Adipose tissue (tissue), 3 donors: ENCODE data around the gene SPTBN2. TPM values are rescaled to one million over a fixed set of nuclear protein-coding genes. Genes with fewer than 3 reads are reported as not detected.
"Not testable (repeated sequence)": the region's sequence is repeated elsewhere in the genome, so short reads cannot be mapped to it uniquely, and the experiment has no call there.

Source experiments
- H3K27ac ChIP-seq: one replicate; pipeline ENCODE4 v1.5.1; 2013; ENCODE audit warnings: low read depth, low read length
- WGBS, 3 donors: extraction: QIAGEN DNeasy Blood & Tissue Kit; methylation state at CpG; one replicate each; pipeline ENCODE4 v1.1.7; 2013; 5-methylcytosine and 5-hydroxymethylcytosine counted together
- polyA plus RNA-seq, 3 donors: library from polyadenylated mRNA; stranded (reverse); fragments of 200-250 nt; gene quantifications; one replicate each; pipeline ENCODE4 v1.2.3, GENCODE V29; 2013
- donor health status: healthy with polysubstance abuse.
- donor health status: Bipolar disorder and iron deficiency.
- donor health status: healthy.

SPTBN2 gene
- polyA plus RNA-seq, 3 donors, result 0.22 to 22.3 (median 1.5) TPM

DNA sequence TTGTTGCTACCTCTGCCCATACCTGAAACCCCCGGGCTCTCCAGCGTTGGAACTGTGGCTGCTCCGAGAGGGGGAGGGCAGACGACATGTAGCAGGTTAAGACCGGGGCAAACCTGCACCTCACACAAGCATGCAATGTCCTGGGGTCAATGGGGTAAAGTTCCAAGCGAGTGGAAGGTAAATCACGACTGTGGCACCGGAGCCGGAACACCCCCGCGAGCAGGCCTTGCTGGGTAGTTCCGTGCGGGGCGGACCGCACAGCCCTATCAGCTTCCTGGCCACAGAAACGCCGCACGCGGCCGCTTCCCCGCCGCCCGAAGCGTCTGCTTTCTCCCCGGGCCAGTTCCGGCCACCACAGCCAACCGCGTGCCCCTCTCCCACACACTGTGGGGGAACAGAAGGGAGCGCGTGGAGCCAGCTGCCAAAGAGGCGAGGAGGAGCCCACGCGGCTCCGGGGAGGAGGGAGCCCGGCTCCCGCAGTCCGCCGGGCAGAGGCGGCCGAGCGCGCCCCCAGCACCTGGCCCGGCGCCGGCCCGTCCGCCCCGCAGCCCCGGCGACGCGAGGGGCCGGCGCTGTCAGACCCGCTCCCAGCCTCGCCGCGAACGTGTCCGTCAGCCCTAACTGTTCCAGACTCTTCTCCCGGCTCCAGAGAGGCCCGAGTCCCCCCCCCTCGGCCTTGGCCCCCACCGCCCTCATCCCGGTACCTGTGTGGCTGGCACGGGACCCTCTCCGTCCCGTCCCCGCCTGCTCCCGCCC is 1.6 kb downstream of the SPTBN2 start:
- WGBS, 3 donors, result 1 to 2% (median 1%) methylated on average over 40 to 70 of the region's 70 CpGs
- no peak overlapping the region for H3K27ac ChIP-seq

DNA sequence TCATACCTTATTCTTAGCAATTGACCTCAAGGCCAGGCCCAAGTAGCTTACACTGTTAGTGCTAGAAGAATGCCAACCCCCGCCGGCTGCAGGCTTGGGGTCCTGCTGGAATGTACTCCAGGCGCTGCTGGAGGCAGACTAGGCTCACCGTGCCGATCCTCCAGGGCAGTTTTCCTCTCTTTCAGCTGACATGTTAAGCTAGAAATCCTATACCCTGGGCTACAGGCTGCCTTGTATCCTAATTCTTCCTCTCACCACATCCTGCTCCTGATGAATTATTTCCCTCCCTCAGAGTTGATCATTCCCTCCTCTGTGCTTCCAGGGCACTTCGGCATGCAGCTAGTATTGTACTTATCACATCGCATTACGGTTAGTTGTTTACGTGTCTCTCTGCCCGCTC is 3.4 kb downstream of the SPTBN2 start:
- no peak overlapping the region for H3K27ac ChIP-seq
- WGBS, 3 donors, result 40 to 64% (median 61%) methylated on average over 10 of the region's 10 CpGs

DNA sequence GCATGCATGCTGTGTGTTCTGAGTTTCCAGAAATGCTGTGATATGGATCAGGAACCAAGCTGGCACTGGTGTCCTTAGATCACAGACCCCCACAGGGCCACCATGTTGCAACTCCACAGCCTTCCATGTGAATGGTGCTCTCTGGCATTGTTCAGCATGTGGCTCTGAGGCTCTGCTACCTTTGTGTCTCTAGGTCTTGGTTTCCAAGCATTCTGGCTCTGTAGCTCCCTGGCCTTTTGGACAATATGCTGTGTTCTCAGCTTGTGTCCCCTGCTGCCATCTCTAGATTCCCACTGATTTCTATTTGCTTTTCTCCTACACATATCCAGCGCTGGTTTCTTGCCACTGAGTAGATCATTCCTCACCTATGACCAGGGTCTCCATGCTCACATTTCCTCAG is 3.9 kb downstream of the SPTBN2 start:
- no peak overlapping the region for H3K27ac ChIP-seq
- 81 to 100% (median 98%) methylated on average over 1 of the region's 1 CpG for WGBS, 3 donors

DNA sequence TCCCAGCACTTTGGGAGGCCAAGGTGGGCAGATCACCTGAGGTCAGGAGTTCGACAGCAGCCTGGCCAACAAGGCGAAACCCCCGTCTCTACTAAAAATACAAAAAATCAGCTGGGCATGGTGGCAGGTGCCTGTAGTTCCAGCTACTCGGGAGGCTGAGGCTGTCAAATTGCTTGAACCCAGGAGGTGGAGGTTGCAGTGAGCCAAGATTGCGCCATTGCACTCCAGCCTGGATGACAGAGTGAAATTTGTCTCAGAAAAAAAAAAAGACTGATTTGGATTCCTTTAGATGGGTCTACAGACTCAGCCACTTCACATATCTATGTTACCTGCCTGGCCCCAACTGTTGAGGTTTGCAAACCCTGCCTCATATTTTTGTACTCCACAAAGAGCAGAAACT is 4.8 kb downstream of the SPTBN2 start:
- not testable (repeated sequence) for H3K27ac ChIP-seq
- 86 to 92% (median 90%) methylated on average over 5 of the region's 5 CpGs for WGBS, 3 donors

DNA sequence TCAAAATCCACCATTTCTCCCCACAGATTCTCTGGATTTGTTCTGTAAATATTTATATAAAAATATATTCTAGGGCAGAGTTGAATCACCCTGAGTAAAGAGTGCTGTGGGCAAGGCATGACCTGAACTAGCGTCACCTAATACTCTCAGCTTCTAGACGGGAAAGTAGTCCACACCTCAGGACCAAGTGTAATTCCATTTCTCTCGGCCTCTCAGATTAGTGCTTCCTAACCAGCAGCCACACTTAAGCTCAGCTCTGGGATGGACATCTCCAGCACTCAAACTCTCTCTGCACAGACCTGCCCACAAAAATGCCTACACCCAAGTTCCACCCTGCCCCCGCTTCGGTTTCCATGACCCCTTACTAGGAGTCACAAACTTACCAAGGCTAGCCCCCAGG is 5.3 kb downstream of the SPTBN2 start:
- no peak overlapping the region for H3K27ac ChIP-seq
- 86 to 95% (median 91%) methylated on average over 5 of the region's 5 CpGs for WGBS, 3 donors

DNA sequence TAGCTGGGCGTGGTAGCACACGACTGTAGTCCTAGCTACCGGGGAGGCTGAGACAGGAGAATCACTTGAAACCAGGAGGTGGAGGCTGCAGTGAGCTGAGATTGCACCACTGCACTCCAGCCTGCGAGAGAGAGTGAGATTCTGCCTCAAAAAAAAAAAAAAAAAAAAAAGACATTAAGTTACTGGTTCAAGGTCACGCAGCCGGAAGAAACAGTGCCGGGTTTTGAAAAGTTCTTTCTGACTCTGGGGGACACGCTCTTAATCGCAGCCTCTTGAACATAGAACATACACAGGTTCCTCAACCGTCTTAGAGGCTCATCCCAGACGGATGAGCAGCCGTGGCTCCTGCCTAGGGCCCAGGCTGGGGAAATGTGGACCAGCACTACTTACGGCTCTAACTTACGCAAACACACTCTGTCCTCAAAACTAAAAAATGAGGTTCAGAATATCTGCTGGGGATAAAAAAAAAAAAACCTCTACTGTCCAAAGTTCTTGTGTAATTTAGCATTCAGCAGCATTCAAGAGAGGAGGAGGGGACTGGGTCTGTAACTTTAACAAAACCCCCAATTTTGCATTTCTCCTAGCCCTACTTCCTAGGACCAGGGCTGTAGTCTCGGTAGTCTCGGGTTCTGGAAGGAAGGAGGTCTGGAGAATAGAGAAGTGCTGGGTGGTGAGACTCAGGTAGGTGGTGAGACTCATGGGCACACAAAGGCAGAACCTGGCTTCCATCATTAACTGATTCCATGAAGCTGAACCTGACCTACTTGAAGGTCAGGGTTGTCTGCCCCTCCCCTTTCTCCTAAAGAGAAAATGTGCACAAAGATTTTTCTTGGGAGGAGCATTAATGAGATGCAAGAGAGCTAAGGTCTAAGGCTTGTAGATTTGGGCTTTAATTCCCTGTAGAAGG is 6.0 kb downstream of the SPTBN2 start:
- no peak overlapping the region for H3K27ac ChIP-seq
- WGBS, 3 donors, result 61 to 90% (median 86%) methylated on average over 16 of the region's 16 CpGs

DNA sequence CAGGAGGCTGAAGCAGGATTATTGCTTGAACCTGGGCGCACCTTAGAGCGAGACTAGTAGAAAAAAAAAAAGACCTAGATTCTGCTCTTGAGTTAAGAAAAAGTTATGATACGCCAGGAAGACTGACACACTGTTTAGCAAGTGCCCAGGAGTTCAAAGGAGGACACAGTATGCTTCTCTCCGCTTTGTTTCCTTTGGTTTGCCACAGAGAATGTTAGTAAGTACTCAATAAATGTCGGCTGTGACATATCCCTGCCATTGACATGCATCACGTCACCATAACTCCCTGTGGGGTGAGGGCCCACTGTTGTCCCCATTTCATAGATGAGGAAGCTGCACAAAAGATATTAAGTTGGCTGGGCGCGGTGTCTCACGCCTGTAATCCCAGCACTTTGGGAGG is 7.1 kb downstream of the SPTBN2 start:
- WGBS, 3 donors, result 93 to 97% (median 95%) methylated on average over 9 of the region's 9 CpGs
- H3K27ac ChIP-seq, result no peak overlapping the region

DNA sequence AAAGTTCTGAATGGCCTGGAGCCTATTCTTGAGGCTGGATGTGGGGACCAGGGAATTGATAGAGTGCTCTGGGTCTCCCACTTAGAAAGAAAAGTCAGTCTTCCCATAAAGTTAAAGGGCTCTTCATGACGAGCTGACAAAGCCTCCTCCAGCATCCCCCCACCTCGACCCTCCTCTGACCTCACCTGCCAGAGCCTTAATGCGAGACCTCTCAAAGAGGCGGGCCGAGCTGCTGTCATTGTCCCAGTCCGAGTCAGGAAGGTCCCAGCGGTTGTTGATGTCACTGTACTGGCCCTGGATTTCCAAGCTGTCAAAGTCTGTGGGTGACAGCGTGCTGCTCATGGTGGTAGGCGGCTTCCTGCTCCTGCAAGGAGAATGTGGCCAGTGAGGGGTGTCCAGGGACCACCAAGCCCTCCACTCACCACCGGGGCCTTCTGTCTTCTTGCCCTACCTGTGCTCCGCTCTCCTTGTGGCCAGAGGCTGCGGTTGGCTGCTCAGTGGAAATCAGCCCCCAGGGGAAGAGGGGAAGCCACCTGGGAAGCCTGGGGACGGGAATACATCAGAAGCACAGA is 8.0 kb downstream of the SPTBN2 start:
- WGBS, 3 donors, result 82 to 92% (median 88%) methylated on average over 13 of the region's 13 CpGs

DNA sequence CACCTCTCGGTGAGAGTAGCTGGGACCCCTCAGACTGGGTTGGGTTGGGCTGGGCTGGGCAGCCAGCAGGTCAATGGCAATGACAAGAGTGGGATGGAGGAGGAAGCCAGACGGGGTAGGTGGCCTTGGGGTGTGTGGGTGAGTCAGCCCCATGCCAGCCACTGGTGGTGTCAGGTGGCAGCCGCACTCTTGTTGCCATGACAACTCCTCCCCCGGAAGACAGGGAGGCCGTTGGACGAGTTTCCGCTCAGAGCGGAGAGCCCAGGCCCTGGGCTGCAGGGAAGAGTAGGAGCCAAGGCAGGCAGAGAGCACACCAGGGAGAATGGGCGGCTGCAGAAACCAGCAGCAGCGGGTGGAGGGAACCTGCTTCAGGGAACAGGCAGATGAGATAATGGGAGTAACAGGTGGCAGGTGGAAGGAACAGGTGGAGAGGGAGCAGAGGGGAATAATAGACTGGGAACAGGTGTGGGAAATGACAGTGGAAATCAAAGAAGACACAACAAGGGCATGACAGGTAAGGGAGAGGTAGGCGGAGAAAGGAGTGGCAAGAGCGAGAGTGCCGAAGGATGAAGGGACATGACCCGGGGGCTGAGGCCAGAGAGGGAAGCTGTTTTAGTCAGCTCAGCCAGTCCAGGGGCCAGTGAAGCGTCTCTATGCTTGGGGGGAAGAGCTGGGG is 8.7 kb downstream of the SPTBN2 start:
- no peak overlapping the region for H3K27ac ChIP-seq
- 25 to 69% (median 65%) methylated on average over 15 of the region's 15 CpGs for WGBS, 3 donors

More for the DNA sequence above, 8.0 kb downstream of the SPTBN2 start:
- no peak overlapping the region for H3K27ac ChIP-seq

DNA sequence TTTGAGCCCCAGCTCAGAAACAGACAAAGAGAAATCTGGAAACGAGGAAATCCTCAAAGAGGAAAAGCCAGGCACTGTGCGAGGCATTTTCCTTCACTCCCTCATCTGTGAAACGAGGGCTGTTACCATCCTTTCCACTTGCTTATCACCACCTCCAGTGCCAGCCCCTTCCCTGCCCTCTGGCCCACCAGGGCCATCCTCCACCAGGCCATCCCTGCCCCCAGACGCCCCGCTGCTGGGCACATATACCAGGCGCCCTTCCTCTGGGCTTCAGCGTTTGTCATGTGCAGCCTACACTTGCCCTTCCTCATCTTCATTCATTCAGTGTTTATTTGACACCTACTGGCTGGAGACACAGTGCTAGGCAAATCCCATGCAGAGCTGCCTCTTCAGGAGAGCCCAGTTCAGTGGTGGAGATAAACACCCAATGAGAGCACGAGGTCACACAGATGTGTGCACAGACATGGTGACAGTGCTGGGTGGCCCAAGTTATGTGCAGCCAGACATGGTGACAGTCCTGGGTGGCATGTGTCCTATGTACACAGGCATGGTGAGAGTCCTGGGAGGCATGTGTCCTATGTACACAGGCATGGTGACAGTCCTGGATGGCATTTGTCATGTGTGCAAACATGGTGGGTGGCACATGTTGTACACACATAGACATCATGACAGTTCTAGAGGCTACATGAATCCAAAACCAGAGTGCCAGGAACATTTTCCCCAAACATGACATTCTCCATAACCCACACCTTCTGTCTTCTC is 9.7 kb downstream of the SPTBN2 start:
- H3K27ac ChIP-seq, result no peak overlapping the region
- WGBS, 3 donors, result 70 to 85% (median 84%) methylated on average over 8 of the region's 8 CpGs

DNA sequence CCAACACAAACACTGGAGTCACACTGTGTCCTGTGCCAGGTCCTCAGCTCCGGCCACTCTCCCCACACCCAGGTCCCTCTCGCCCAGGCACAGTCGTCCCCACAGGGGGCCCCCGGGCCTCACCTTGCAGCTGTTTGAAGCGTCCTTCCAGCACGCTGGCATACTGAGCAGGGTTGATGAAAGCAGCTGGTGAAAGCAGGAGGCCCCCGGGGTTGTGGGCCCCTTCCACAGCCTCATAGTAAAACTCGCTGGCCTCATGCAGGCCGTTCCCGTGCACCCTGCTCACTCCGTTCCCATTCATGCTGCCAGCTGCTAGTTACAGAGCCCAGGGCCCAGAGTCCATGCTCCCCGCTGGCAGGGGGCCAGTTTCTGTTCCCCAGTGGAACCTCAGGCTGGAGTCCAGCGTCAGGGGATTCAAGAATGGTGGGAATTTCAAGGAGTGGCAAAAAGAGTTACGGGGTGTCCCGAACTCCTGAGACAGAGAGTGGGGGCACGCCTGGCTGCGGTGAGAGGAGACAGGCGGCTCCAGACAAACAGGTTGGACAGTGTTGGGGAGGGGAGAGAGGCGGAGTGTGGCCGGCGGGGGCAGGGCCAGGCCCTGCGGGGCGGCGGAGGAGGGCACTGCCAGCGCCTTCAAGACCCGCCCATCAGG is 10.6 kb downstream of the SPTBN2 start:
- no peak overlapping the region for H3K27ac ChIP-seq
- WGBS, 3 donors, result 20 to 69% (median 60%) methylated on average over 26 of the region's 26 CpGs

DNA sequence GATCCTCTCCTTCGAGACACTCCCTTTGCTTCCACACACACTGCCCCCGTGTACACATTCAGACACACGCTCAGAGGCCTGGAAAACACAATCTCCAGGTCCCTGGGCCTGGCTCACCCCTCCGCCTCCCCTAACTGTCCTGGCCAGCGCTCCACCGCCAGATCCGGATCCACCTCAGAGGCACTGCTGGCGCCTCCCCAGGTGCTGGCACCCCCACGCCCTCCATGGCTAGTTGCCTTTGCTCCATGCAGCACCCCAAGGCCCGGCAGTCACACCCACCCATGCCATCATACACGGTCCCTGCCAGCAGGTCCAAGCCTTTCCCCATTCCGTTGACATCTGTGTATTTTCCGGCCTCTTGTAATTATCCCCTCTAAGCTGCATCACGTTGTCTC is 11.1 kb downstream of the SPTBN2 start:
- H3K27ac ChIP-seq, result no peak overlapping the region
- 42 to 86% (median 79%) methylated on average over 14 of the region's 14 CpGs for WGBS, 3 donors

DNA sequence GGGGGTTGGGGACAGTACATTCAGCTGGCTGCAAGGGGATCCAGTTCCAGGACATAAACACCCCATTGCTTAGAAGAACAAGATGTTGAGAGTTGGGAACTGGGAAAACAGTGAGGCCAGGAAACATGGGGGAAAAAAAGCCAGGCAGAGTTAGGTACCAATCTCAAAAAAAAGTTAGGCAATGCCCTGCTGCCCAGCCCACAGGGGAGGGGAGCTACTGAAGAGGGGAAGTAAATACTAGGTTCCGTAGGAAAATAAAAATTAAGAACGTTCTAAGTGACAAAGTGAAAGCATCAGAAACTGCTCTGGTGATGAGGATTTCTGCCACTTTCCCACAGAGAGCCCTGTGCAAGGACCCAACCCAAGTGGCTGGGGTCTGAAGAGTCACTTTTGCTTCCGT is 12.0 kb downstream of the SPTBN2 start:
- 45 to 76% (median 64%) methylated on average over 3 of the region's 3 CpGs for WGBS, 3 donors
- no peak overlapping the region for H3K27ac ChIP-seq

DNA sequence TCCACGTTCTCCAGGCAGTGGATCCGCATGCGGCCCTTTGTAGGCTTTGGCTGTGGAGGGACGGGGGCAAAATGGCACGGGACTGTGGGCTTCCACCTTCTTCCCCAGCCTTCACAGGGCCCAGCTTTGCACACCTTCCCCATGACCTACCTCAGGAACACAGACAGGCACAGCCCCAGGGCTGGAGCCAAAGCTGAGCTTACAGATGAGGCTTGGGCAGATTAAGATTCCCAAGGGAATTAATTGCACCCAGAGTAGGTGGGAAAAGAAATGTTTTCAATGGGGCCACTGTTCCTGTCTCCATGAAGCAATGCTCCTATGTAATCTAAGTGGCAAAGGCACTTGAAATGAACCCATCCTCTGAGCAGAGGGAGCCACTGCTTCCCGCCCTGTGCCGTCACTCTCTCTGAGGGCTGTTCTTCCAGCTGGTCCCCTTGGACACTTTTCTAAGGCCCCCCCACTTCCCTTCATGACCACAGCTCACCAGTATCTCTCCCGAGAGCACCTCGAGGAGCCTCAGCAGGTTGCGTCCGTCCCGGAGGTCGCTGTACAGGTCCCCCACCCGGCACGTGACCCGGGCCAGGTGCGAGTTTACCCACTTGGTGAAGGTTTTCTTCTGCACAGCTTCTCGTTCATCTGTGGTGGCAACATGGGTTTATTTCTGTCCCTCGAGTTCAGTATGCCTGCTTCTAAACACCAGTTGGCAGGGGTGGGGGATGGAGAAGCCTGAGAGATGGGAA is 13.5 kb downstream of the SPTBN2 start:
- H3K27ac ChIP-seq, result no peak overlapping the region
- WGBS, 3 donors, result 91 to 94% (median 91%) methylated on average over 19 of the region's 19 CpGs

DNA sequence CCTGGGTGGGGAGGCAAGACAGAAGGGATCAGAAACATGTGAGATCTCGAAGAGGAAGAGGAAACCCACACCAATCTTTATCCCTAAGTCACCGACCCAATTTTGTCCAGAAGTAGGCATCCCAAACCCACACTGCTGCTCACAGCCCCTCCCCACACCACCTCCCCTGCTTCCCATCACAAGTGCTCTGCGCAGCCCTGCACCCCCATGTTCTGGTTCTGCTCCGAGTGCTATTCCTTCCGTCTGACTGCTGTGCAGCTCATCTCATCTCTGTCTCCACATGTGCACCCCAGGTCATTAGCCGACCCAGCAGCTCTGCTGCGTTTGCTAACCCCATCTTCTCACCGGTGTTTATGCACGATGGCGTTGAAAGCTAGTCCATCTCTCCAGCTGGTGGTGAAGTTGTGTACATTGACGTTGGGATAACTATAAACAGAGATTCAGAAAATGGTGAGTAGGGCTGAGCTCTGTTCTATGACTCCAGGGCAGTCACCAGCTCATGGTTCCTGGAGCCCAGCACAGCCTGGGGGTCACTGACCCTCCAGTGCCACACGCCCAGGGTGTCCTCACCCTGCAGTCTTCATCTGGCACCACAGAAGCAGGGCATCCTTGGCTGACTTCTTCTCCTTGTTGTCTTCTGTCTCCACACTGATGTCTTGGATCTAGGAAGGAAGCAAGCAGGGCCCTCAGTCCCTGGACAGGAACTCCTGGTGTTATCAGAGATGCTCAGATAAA is 15.1 kb downstream of the SPTBN2 start:
- WGBS, 3 donors, result 77 to 87% (median 79%) methylated on average over 12 of the region's 12 CpGs
- no peak overlapping the region for H3K27ac ChIP-seq

DNA sequence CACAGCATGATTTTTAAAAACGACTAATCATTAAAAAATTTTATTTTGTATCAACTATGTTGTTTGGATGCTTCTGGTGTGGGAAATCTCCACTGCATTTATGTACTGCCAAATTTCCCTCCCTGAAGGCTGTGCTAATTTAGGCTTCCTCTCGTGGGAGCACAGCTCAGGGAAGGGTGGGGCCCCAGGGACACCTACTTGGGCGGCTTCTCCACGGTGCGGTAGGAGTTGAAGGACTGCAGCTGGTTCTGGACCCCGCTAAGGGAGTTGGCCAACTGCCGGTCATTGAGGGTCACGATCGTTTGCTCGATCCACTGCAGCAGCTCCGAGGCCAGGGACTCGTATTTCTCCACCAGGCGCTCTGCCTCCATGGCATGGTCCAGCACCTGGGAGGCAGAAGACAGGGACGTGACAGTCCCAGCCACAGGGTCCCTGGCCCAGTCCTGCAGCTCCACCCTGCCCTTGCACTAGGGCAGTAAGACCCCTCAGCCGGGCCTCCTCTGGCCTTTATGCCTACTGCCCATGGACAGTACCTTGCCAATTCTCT is 18.6 kb downstream of the SPTBN2 start:
- H3K27ac ChIP-seq, result no peak overlapping the region
- 80 to 88% (median 84%) methylated on average over 15 of the region's 15 CpGs for WGBS, 3 donors
